GM19025 (cell line): ENCODE results near the gene SORL1.

Source experiments
- ATAC-seq: cut with Tn5 transposase; IDR thresholded peaks from one replicate; pipeline ENCODE4 v1.9.1; 2021; ENCODE audit warnings: mild to moderate bottlenecking, low read depth, moderate library complexity; ENCODE audit not compliant: unreplicated experiment

SORL1 gene

GRCh38 chr11:121425828-121426227 lies 26.3 kb upstream of the SORL1 start:
- no peak for ATAC-seq

- ATAC-seq: no peak
These were observed 25.4 kb upstream of the SORL1 start for GRCh38 chr11:121426476-121427399.

- ATAC-seq: no peak
These were observed 24.7 kb upstream of the SORL1 start for GRCh38 chr11:121427400-121427744.

- no peak for ATAC-seq
These were observed 22.6 kb upstream of the SORL1 start for GRCh38 chr11:121429556-121429955.

- ATAC-seq: no peak
These were observed 20.1 kb upstream of the SORL1 start for GRCh38 chr11:121431820-121432526.

GRCh38 chr11:121435132-121435531 lies 17.0 kb upstream of the SORL1 start:
- ATAC-seq: no peak

GRCh38 chr11:121435551-121436511 lies 16.3 kb upstream of the SORL1 start:
- ATAC-seq: no peak

- ATAC-seq: no peak
These were observed 15.0 kb upstream of the SORL1 start for GRCh38 chr11:121437018-121437685.

GRCh38 chr11:121437686-121438078 lies 14.4 kb upstream of the SORL1 start:
- no peak for ATAC-seq

GRCh38 chr11:121439337-121439736 lies 12.8 kb upstream of the SORL1 start:
- ATAC-seq: no peak

GRCh38 chr11:121439759-121440158 lies 12.4 kb upstream of the SORL1 start:
- no peak for ATAC-seq

- ATAC-seq: no peak
These were observed 10.6 kb upstream of the SORL1 start for GRCh38 chr11:121441521-121441920.

- ATAC-seq: no peak
These were observed 8.3 kb upstream of the SORL1 start for GRCh38 chr11:121443688-121444275.

- no peak for ATAC-seq
These were observed 7.6 kb upstream of the SORL1 start for GRCh38 chr11:121444526-121444925.

GRCh38 chr11:121445071-121445768 lies 6.9 kb upstream of the SORL1 start:
- ATAC-seq: no peak

GRCh38 chr11:121446752-121447156 lies 5.4 kb upstream of the SORL1 start:
- ATAC-seq: no peak

- ATAC-seq: no peak
These were observed 4.1 kb upstream of the SORL1 start for GRCh38 chr11:121448011-121448410.

GRCh38 chr11:121448431-121448941 lies 3.6 kb upstream of the SORL1 start:
- no peak for ATAC-seq

- ATAC-seq: no peak
These were observed 3.0 kb upstream of the SORL1 start for GRCh38 chr11:121449123-121449522.
